Frontal cortex (tissue), 4 donors: ENCODE results near the gene SAMMSON. TPM values are rescaled to one million over a fixed set of nuclear protein-coding genes. Genes with fewer than 3 reads are reported as not detected.

ENCODE experiments used
- DNase-seq, 2 donors: peaks; one replicate each; pipeline ENCODE4 v3.0.0; 2012; ENCODE audit warnings: low spot score in 2 of 2
- FAIRE-seq: peaks from 2 replicates; lab custom pipeline; 2012; peaks lifted over from hg19 to GRCh38; lab: Jason Lieb, UNC
- total RNA-seq: library from RNA; depleted of rRNA; stranded (reverse); fragments of >200 nt; gene quantifications from one replicate; pipeline ENCODE4 v1.2.3, GENCODE V29; 2014
- donor health status: control.
- donor health status: control.
- donor health status: control.

The SAMMSON gene
- total RNA-seq, 1 donor from 2014 or later: not detected

- no peak for DNase-seq
These were observed 76.9 kb downstream of the SAMMSON start for GRCh38 chr3:70076396-70076795.

DNA sequence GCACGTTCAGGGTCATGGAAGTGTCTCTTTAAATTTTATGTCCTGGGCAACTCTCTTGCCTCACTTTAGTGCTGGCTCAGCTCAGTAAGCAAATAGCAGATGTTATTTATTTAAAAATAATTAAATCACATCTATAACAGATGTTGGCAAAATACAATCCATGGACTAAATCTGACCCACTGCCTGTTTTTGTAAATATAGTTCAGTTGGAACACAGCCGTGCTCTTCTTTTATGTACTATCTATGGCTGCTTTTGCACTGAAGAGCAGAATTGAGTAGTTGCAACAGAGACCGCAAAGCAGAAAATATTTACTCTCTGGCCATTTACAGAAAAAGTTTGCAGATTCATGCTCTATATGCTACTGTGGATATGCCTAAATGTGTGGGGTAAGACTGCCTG is 79.2 kb downstream of the SAMMSON start:
- no peak for DNase-seq
- no peak for FAIRE-seq

More at GRCh38 chr3:70076396-70076795, 76.9 kb downstream of the SAMMSON start:
- no peak for FAIRE-seq

GRCh38 chr3:70085613-70086012 is 86.1 kb downstream of the SAMMSON start:
- no peak for FAIRE-seq

DNA sequence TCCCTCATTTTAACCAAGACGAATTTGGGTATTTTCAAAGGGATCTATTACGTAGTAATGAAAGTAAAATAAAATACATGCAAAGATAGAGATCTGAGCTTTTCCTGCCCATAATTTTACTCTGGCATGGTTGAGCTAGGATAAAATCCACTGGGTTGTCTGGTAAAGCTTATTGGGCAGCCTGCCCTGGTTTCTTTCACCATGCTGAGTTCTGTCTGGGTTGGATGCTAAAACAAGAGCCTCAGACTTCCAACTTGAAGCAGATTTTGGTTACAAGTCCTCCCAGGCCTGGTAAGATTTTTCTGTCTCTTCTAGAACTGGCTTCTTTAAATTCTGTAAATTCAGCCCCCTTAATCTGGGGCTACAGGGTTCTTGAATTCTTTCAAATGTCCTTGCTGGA is 86.8 kb downstream of the SAMMSON start:
- DNase-seq (no peak), FAIRE-seq (no peak)

More at GRCh38 chr3:70085613-70086012, 86.1 kb downstream of the SAMMSON start:
- DNase-seq: no peak

DNA sequence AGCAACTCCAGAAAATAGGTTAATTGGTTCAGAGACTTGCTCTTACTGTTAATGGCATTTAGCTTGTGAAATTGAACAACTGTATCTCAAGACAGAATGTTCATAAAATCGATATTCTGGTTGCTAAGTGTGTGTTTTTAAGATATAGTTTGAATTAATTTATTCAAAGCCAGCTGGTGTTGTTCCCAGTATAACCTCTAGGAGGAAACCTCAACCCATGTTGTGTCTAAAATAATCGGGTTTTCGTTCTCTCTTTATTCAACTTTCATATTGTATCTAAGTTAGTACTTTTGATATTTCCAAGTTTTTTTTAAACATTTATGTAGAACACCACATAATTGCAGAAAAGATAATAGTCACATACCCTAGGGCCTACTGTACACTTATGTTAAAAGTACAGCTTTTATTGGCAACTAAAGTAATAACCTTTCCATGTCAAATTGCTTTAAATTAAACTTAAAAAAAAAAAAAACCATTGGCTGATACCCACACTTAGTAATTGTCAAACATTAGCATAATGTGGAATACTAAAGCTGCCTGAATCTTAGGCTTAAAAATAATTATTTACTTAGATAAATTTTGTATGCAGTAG is 90.9 kb downstream of the SAMMSON start:
- DNase-seq (peak; percentile 2 to 32), FAIRE-seq (peak; percentile 87)

GRCh38 chr3:70094197-70094596 is 94.7 kb downstream of the SAMMSON start:
- FAIRE-seq (no peak), DNase-seq (no peak)

GRCh38 chr3:70095260-70095659 is 95.7 kb downstream of the SAMMSON start:
- FAIRE-seq: no peak
- no peak for DNase-seq

DNA sequence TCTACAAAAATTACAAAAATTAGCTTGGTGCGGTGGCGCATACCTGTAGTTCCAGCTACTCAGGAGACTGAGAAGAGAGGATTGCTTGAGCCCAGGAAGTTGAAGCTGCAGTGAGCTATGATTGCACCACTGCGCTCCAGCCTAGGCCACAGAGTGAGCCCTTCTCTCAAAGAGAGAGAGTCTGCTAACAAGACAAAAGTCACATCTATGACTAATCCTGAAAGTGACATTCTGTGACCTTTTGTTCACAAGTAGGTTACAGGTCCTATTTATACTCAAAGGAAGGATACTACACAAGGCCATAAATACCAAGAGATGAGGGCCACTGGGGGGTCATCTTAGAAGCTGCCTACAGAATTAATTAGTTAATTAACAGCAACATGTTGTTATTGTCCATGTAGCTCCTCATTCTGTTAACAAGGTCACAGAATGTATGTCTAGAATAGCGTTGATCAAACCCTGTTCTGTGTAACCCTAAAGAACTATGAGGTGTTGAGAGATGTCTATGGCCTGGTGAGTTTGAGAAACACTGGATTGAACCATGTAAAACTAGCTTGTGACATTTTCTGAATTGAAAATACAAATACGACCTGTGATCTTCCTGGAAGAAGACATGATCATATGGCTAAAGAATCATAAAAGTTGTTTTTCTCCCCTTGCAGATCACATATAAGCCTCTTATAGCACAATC is 97.0 kb downstream of the SAMMSON start:
- DNase-seq: no peak
- FAIRE-seq: no peak

DNA sequence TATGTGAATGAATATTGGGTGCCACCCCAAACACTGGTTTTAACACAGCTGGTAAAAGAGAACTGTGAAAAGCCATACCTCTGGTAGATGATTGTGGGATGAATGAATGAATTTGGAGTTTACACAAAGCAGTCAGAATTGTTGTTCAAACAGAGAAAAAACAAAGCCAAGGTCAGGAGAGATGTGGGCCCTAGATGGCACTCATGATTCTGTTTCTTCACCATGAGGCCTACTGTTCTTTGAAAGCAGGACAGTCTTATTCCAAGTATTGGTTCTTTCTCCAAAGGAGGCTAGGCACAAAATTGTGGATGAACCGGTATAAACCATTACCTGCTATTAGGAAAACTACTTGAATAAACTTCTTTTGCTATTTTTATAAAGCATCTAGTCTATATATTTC is 97.6 kb downstream of the SAMMSON start:
- FAIRE-seq (peak; percentile 15), DNase-seq (no peak)

DNA sequence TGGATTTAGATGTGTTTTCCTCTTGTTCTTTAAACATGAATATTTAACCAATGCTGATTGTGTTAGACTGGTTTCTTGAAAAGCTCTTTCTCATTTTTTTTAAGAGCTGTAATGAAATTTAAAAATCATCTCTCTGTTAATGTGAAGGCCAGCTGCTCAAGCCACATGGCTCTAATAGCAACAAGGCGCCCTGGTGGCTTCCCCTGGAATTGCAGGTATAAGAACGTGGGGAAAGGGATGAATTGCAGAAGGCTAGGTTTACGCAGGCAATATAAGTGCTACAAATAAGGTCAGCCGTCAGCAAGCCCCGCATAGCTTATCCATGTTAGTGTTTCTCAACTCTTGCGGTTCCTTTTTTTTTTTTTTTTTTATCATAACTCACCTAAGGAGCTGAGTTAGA is 108.5 kb downstream of the SAMMSON start:
- DNase-seq (no peak), FAIRE-seq (no peak)

DNA sequence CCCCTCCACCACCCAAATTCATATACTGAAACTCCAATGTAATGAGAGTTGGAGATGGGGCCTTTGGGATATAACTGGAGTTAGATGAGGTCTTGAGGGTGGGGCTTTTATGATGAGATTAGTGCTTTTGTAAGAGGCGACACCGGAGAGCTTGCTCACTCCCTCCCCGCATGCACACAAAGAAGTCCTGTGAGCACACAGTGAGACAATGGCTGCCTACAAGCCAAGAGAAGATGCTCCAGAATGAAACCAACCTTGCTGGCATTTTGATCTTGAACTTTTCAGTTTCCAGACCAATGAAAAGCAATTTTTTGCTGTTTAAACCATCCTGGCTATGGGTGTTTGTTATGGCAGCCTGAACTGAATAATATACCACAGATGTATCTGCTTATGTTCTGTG is 109.0 kb downstream of the SAMMSON start:
- no peak for FAIRE-seq
- no peak for DNase-seq

- FAIRE-seq (no peak), DNase-seq (no peak)
These were observed 110.5 kb downstream of the SAMMSON start for GRCh38 chr3:70110066-70110465.

- FAIRE-seq (no peak), DNase-seq (no peak)
These were observed 111.9 kb downstream of the SAMMSON start for GRCh38 chr3:70111411-70111810.

DNA sequence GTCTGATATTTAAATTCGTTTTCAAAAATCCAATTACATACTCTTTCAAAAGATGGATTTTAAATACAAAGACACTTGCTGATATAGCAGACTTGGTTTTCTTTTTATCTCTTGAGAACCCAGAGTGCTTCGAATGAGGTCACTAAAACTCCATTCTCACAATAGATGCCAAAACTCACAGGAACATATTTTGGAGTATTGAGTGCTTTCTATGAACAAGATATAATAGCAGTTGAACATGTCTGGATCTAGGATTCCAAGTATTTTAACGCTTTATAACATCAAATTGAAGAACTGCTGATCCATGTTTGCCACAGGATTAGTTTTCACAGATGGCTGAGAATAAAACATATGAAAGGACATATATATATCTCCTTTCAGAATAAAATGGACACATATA is 113.2 kb downstream of the SAMMSON start:
- no peak for FAIRE-seq
- no peak for DNase-seq

DNA sequence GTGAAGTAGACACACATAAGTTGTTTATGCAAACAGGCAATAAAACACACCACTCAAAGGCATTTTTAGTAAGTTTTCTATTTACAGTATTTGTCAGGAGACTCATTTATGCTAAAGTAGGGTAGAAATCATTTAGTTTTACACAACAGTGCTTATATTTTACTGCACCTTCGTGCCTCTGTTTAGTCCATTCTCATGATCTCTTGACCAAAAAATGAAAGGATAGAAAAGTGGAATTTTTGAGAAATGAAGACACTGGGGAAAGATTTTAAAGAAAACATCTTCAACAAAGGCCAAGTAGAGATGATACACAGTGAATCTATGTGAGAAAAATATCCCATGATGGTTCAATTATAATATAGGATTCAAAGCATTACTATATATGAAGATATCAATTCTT is 114.9 kb downstream of the SAMMSON start:
- DNase-seq (no peak), FAIRE-seq (no peak)

DNA sequence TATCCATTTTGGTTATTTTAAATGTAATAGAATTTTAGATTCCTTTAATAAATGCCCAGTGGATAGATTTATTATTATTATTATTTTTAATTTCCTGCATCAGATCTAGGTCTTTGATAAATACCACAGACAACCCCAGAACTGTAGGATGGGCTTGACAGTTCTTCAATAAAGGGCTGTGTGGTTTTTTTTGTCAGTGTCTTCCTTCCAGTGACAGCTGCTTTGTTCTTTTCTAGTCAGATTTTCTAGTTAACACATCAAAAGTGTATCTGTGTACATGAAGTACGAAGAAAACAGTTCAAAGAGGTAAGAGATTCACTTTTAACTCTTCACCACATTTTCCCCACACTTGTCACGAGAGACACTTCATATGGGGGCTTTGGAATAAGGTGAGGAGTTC is 120.3 kb downstream of the SAMMSON start:
- no peak for FAIRE-seq

More for the DNA sequence above, 120.3 kb downstream of the SAMMSON start:
- no peak for DNase-seq
